Tibial artery (tissue), 4 donors: ENCODE data around the gene SPC25.

Source experiments
- DNase-seq, 2 donors: peaks; one replicate each; pipeline ENCODE4 v3.0.0-alpha.2; 2019
- H3K27ac ChIP-seq, 2 donors: fragments of 200-600 bp; sonication (generic) in 1 of 2; 1 replicate in 1 of 2; 2 replicates in 1 of 2; pipeline ENCODE4 v1.5.1; 2018 to 2019; ENCODE audit warnings: mild to moderate bottlenecking in 1 of 2
- H3K27me3 ChIP-seq, 2 donors: fragments of 200-600 bp; sonication (generic) in 1 of 2; one replicate each; pipeline versions ENCODE4 v1.5.1 to v1.6.0; 2016 to 2019
- H3K36me3 ChIP-seq, 3 donors: fragments of 200-600 bp; sonication (generic) in 2 of 3; one replicate each; pipeline ENCODE4 v1.5.1; 2016 to 2019; ENCODE audit warnings: mild to moderate bottlenecking in 2 of 3
- H3K4me1 ChIP-seq, 4 donors: fragments of 200-600 bp; sonication (generic) in 2 of 4; 1 replicate in 3 of 4; 2 replicates in 1 of 4; pipeline ENCODE4 v1.5.1; 2016 to 2019
- H3K4me3 ChIP-seq, 2 donors: fragments of 200-600 bp; sonication (generic) in 1 of 2; 1 replicate in 1 of 2; 2 replicates in 1 of 2; pipeline ENCODE4 v1.5.1; 2018 to 2019; ENCODE audit warnings: mild to moderate bottlenecking in 2 of 2
- H3K9me3 ChIP-seq, 3 donors: fragments of 200-600 bp; sonication (generic) in 1 of 3; one replicate each; pipeline ENCODE4 v1.5.1; 2016 to 2019
- CTCF ChIP-seq, 2 experiments: fragments of 200-600 bp in 1 of 2; fragments of 450-650 bp in 1 of 2; IDR thresholded peaks; one replicate each; pipeline ENCODE4 v1.5.1; 2017 to 2019; ENCODE audit warnings: antibody characterized with exemption in 2 of 2, mild to moderate bottlenecking in 1 of 2, moderate library complexity in 1 of 2
- intact Hi-C: fragments of 100-400 bp; cut with DNase I; formaldehyde crosslinking; loops from one replicate; pipeline ENCODE4 v1.15.0; 2023; ENCODE audit warnings: low total_unique reads

SPC25 gene

DNA sequence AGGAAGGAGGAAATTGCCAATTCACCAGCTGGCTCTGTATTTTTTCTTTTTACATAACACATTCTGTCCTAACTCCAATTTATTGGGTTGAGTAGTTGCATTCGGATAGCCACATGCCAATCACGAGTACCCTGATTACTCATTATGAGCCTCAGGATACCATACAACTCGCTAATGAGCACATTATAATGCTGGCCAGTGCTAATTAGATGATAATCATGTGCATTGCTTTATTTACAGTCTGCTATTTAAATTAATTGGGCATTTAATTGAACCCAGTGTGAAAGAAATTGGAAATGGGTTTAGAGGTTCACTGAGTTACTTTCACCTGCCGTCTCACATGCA is 26.1 kb upstream of the SPC25 start:
- TF ChIP-seq CTCF (IDR thresholded peaks at IDR 0.05) = no peak
- no peaks in the 10 kb centered on the region for H3K36me3 ChIP-seq
- intact Hi-C loops = no loop called here

GRCh38 chr2:168915441-168916330 is 25.5 kb upstream of the SPC25 start:
- H3K36me3 ChIP-seq = no peaks in the 10 kb centered on the region
- intact Hi-C loops = no loop called here
- H3K4me3 ChIP-seq = no peak overlapping the region
- H3K4me1 ChIP-seq = peaks cover 0 to 3% (median 0%) of the 10 kb centered on the region in 4 donors
- H3K9me3 ChIP-seq = peaks cover 0 to 5% (median 0%) of the 10 kb centered on the region in 3 donors
- H3K27me3 ChIP-seq = no peaks in the 10 kb centered on the region
- DNase-seq = no peak
- TF ChIP-seq CTCF (IDR thresholded peaks at IDR 0.05) = no peak
- H3K27ac ChIP-seq = no peak overlapping the region

More for the DNA sequence above, 26.1 kb upstream of the SPC25 start:
- H3K27me3 ChIP-seq = no peaks in the 10 kb centered on the region
- no peak overlapping the region for H3K27ac ChIP-seq
- no peak overlapping the region for H3K4me3 ChIP-seq
- no peak for DNase-seq
- H3K4me1 ChIP-seq = peaks cover 0 to 3% (median 0%) of the 10 kb centered on the region in 4 donors
- H3K9me3 ChIP-seq = peaks cover 0 to 5% (median 0%) of the 10 kb centered on the region in 3 donors

- intact Hi-C loops = no loop called here
- TF ChIP-seq CTCF (IDR thresholded peaks at IDR 0.05) = no peak
- Histone ChIP-seq H3K4me1 (peaks cover 0 to 3% (median 0%) of the 10 kb centered on the region in 4 donors), H3K9me3 (peaks cover 0 to 5% (median 0%) of the 10 kb centered on the region in 3 donors), H3K27ac (no peak overlapping the region), H3K36me3 (no peaks in the 10 kb centered on the region), H3K4me3 (no peak overlapping the region), H3K27me3 (no peaks in the 10 kb centered on the region)
- DNase-seq = no peak
Observed at GRCh38 chr2:168913495-168913894, 23.3 kb upstream of the SPC25 start.

DNA sequence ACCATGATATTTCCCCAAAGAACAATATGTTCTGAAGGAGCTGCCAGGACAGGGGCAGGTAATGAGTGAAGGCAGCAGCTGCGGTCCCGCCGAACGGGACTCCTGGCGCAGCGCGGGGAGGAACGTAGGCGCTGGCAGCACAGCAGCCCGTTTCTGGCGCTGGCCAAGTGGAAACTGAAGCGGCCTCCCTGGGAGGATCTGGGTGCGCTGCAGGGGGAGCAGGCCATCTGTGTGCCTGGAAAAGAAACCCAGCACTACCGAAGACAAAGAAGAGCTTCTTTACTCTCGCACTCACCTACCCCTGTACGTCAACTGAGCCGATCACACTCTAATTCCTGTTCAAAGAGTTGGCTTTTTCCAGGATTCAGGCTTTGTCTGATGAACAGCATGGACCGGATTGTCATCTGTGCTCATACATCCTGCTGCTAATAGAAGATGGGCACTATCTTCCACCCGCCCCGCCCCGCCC is 22.7 kb upstream of the SPC25 start:
- H3K27me3 ChIP-seq = no peaks in the 10 kb centered on the region
- H3K4me3 ChIP-seq = no peak overlapping the region
- H3K4me1 ChIP-seq = peaks cover 0 to 3% (median 0%) of the 10 kb centered on the region in 4 donors
- TF ChIP-seq CTCF (IDR thresholded peaks at IDR 0.05) = no peak
- H3K27ac ChIP-seq = no peak overlapping the region
- no peaks in the 10 kb centered on the region for H3K36me3 ChIP-seq
- H3K9me3 ChIP-seq = peaks cover 0 to 5% (median 0%) of the 10 kb centered on the region in 3 donors
- intact Hi-C loops = no loop called here
- DNase-seq = no peak

- H3K36me3 ChIP-seq = no peaks in the 10 kb centered on the region
- intact Hi-C loops = no loop called here
- no peak for TF ChIP-seq CTCF (IDR thresholded peaks at IDR 0.05)
- no peaks in the 10 kb centered on the region for H3K27me3 ChIP-seq
- no peak overlapping the region for H3K4me3 ChIP-seq
- DNase-seq = no peak
- H3K9me3 ChIP-seq = peaks cover 0 to 5% (median 0%) of the 10 kb centered on the region in 3 donors
- H3K27ac ChIP-seq = no peak overlapping the region
- peaks cover 0 to 3% (median 0%) of the 10 kb centered on the region in 4 donors for H3K4me1 ChIP-seq
Observed at GRCh38 chr2:168912466-168912865, 22.2 kb upstream of the SPC25 start.
